Esophagus squamous epithelium (tissue), 5 donors: ENCODE data around the gene CD37. TPM values are rescaled to one million over a fixed set of nuclear protein-coding genes. Genes with fewer than 3 reads are reported as not detected.
"Not testable (repeated sequence)": the region's sequence is repeated elsewhere in the genome, so short reads cannot be mapped to it uniquely, and the experiment has no call there.

ENCODE experiments used
- DNase-seq: peaks from one replicate; lab custom pipeline; 2025; lab: John Stamatoyannopoulos, UW
- H3K27ac ChIP-seq, 4 donors: fragments of 200-600 bp; sonication (generic); one replicate each; pipeline ENCODE4 v1.5.1; 2016 to 2019; ENCODE audit warnings: mild to moderate bottlenecking in 1 of 4
- H3K27me3 ChIP-seq, 4 donors: fragments of 200-600 bp; sonication (generic); 1 replicate in 3 of 4; 2 replicates in 1 of 4; pipeline versions ENCODE4 v1.5.1 to v1.6.0; 2017 to 2021; ENCODE audit warnings: antibody characterized with exemption in 1 of 4
- H3K36me3 ChIP-seq, 3 donors: fragments of 200-600 bp; sonication (generic); one replicate each; pipeline ENCODE4 v1.5.1; 2016 to 2019
- H3K4me1 ChIP-seq, 3 donors: fragments of 200-600 bp; sonication (generic); one replicate each; pipeline ENCODE4 v1.5.1; 2017 to 2019
- H3K4me3 ChIP-seq, 4 donors: fragments of 200-600 bp; sonication (generic); 1 replicate in 3 of 4; 2 replicates in 1 of 4; pipeline ENCODE4 v1.5.1; 2016 to 2019; ENCODE audit warnings: mild to moderate bottlenecking in 2 of 4, moderate library complexity in 1 of 4
- H3K9me3 ChIP-seq, 3 donors: fragments of 200-600 bp; sonication (generic); one replicate each; pipeline ENCODE4 v1.5.1; 2016 to 2019
- POLR2A ChIP-seq, 4 donors: fragments of 450-650 bp; IDR thresholded peaks; one replicate each; pipeline ENCODE4 v1.6.1; 2017; ENCODE audit warnings: antibody characterized with exemption in 4 of 4, mild to moderate bottlenecking in 4 of 4, moderate library complexity in 3 of 4
- WGBS, 2 donors: methylation state at CpG; one replicate each; pipeline ENCODE4 v1.1.5; 2018; 5-methylcytosine and 5-hydroxymethylcytosine counted together
- intact Hi-C: fragments of 100-400 bp; cut with DNase I; formaldehyde crosslinking; loops from one replicate; pipeline ENCODE4 v1.15.0; 2022
- total RNA-seq, 4 donors: library from RNA; depleted of rRNA; stranded (reverse); fragments of >200 nt; gene quantifications; one replicate each; pipeline ENCODE4 v1.1.0, GENCODE V29; 2016
- TF ChIP-seq, protein P1 (sequence below), 6 experiments: fragments of 450-650 bp in 4 of 6; fragments of 200-600 bp in 2 of 6; sonication (generic) in 2 of 6; IDR thresholded peaks; one replicate each; pipeline ENCODE4 v1.5.1; 2016 to 2019; ENCODE audit warnings: antibody characterized with exemption in 6 of 6, mild to moderate bottlenecking in 4 of 6, moderate library complexity in 4 of 6
- donor health status: DM: yes; HTN: yes; CAD: no.

Gene CD37
- 10 to 100 TPM in 1 of 4 donors, 1 to 10 TPM in 3; 3.1 to 21.4 (median 5.3) TPM for total RNA-seq

DNA sequence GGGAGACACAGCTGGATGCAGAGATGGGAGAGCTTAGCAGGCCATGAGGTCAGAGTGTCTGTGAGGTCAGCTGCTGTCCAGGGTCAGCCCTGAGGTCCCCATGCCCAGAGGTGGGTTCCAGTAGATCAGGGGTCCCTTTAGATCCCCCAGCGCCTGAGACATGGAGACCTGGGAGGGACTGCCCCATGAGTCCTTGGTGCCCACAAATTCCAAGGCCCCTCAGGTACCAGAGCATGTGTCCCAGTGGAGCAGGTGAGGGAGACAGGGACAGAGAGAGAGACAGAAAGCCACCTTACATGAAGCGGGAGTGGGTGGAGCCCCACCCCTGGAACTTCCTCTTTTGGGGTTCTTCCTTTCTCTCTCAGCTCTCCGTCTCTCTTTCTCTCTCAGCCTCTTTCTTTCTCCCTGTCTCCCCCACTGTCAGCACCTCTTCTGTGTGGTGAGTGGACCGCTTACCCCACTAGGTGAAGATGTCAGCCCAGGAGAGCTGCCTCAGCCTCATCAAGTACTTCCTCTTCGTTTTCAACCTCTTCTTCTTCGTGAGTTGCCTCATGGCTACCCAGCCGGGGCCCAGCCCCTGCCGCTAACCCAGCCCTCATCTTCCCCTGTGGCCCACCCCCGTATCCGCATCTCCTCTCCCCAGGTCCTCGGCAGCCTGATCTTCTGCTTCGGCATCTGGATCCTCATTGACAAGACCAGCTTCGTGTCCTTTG is at the start of gene CD37:
TSS of gene CD37 (plus strand) at position 336 of the 713 bp plus-strand sequence. CDS start at position 471, 135 bp downstream.
- no peak for TF ChIP-seq POLR2A (IDR thresholded peaks at IDR 0.05)
- TF ChIP-seq, protein P1, sequence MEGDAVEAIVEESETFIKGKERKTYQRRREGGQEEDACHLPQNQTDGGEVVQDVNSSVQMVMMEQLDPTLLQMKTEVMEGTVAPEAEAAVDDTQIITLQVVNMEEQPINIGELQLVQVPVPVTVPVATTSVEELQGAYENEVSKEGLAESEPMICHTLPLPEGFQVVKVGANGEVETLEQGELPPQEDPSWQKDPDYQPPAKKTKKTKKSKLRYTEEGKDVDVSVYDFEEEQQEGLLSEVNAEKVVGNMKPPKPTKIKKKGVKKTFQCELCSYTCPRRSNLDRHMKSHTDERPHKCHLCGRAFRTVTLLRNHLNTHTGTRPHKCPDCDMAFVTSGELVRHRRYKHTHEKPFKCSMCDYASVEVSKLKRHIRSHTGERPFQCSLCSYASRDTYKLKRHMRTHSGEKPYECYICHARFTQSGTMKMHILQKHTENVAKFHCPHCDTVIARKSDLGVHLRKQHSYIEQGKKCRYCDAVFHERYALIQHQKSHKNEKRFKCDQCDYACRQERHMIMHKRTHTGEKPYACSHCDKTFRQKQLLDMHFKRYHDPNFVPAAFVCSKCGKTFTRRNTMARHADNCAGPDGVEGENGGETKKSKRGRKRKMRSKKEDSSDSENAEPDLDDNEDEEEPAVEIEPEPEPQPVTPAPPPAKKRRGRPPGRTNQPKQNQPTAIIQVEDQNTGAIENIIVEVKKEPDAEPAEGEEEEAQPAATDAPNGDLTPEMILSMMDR (IDR thresholded peaks at IDR 0.05) = no peak
- Histone ChIP-seq H3K27ac (peak within 1 kb of the TSS; percentile 34 to 61 (median 42)), H3K4me1 (peaks cover 17 to 47% (median 21%) of the 10 kb centered on the region in 3 donors), H3K27me3 (no peaks in the 10 kb centered on the region), H3K36me3 (peaks cover 0 to 7% (median 0%) of the 10 kb centered on the region in 3 donors), H3K4me3 (peak within 1 kb of the TSS in 3 of 4 donors; percentile 36 to 59 (median 39)), H3K9me3 (no peaks in the 10 kb centered on the region)
- no peak for DNase-seq
- intact Hi-C loops = no loop called here
- 63 to 70% methylated on average over 12 to 13 of the region's 13 CpGs for WGBS, 2 donors

- TF ChIP-seq, protein P1 (IDR thresholded peaks at IDR 0.05) = no peak
- no peak for TF ChIP-seq POLR2A (IDR thresholded peaks at IDR 0.05)
- Histone ChIP-seq H3K36me3 (no peaks in the 10 kb centered on the region), H3K27me3 (no peaks in the 10 kb centered on the region), H3K4me3 (no peak overlapping the region), H3K27ac (no peak overlapping the region), H3K9me3 (no peaks in the 10 kb centered on the region), H3K4me1 (no peaks in the 10 kb centered on the region)
- 21 to 73% methylated on average over 2 of the region's 2 CpGs for WGBS, 2 donors
- intact Hi-C loops = no loop called here
- DNase-seq = no peak
These were observed 48.0 kb upstream of the CD37 start for GRCh38 chr19:49287141-49287770.

- H3K4me1 ChIP-seq, H3K9me3 ChIP-seq, H3K27me3 ChIP-seq, DNase-seq, intact Hi-C loops, H3K36me3 ChIP-seq, H3K4me3 ChIP-seq, H3K27ac ChIP-seq: not testable (repeated sequence)
- 98% methylated on average over 4 of the region's 4 CpGs; no CpG with 5 or more reads in 1 of the 2 donors for WGBS, 2 donors
These were observed 47.0 kb upstream of the CD37 start for GRCh38 chr19:49288205-49288604.

DNA sequence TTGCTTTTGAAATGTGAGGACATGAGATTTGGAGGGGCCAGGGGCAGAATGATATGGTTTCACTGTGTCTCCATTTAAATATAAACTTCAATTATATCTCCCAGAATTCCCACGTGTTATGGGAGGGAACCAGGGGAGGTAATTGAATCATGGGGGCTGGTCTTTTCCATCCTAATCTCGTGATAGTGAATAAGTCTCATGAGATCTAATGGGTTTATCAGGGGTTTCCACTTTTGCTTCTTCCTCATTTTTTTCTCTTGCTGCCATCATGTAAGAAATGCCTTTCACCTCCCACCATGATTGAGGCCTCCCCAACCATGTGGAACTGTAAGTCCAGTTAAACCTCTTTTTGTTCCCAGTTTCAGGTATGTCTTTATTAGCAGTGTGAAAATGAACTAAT is 45.9 kb upstream of the CD37 start:
- DNase-seq, H3K4me1 ChIP-seq, H3K27me3 ChIP-seq, H3K36me3 ChIP-seq, intact Hi-C loops, H3K9me3 ChIP-seq, H3K27ac ChIP-seq, H3K4me3 ChIP-seq: not testable (repeated sequence)
- 51 to 80% methylated on average over 2 of the region's 2 CpGs for WGBS, 2 donors

- Histone ChIP-seq H3K4me3 (no peak overlapping the region), H3K4me1 (no peaks in the 10 kb centered on the region), H3K36me3 (no peaks in the 10 kb centered on the region), H3K27me3 (no peaks in the 10 kb centered on the region), H3K9me3 (no peaks in the 10 kb centered on the region), H3K27ac (no peak overlapping the region)
- 89 to 93% methylated on average over 3 of the region's 3 CpGs for WGBS, 2 donors
- intact Hi-C loops = no loop called here
- TF ChIP-seq, protein P1 (IDR thresholded peaks at IDR 0.05) = no peak
- TF ChIP-seq POLR2A (IDR thresholded peaks at IDR 0.05) = no peak
- DNase-seq = no peak
These were observed 44.7 kb upstream of the CD37 start for GRCh38 chr19:49290517-49290916.

- H3K4me1 ChIP-seq = no peaks in the 10 kb centered on the region
- WGBS, 2 donors = 91% methylated on average over 4 to 6 of the region's 6 CpGs
- H3K27ac ChIP-seq = no peak overlapping the region
- no peaks in the 10 kb centered on the region for H3K9me3 ChIP-seq
- no peak overlapping the region for H3K4me3 ChIP-seq
- H3K27me3 ChIP-seq = no peaks in the 10 kb centered on the region
- intact Hi-C loops = no loop called here
- TF ChIP-seq, protein P1 (IDR thresholded peaks at IDR 0.05) = no peak
- TF ChIP-seq POLR2A (IDR thresholded peaks at IDR 0.05) = no peak
- H3K36me3 ChIP-seq = no peaks in the 10 kb centered on the region
- no peak for DNase-seq
These were observed 40.8 kb upstream of the CD37 start for GRCh38 chr19:49294401-49294800.
